Muscle of leg (tissue), 11 donors: Measurements from ENCODE around the gene MAT2A. TPM values are rescaled to one million over a fixed set of nuclear protein-coding genes. Genes with fewer than 3 reads are reported as not detected.
"Not testable (repeated sequence)": the region's sequence is repeated elsewhere in the genome, so short reads cannot be mapped to it uniquely, and the experiment has no call there.

Source experiments
- DNase-seq: peaks from one replicate; pipeline ENCODE4 v3.0.0; 2013
- H3K27ac ChIP-seq: one replicate; pipeline ENCODE4 v1.5.1; 2013; ENCODE audit warnings: mild to moderate bottlenecking, low read length, control low read depth
- H3K27me3 ChIP-seq: one replicate; pipeline ENCODE4 v1.6.1; 2013; ENCODE audit warnings: low read length; ENCODE audit not compliant: control insufficient read depth, insufficient read depth
- H3K36me3 ChIP-seq: one replicate; pipeline ENCODE4 v1.6.1; 2013; ENCODE audit warnings: low read length; ENCODE audit not compliant: control insufficient read depth, insufficient read depth
- H3K4me1 ChIP-seq: one replicate; pipeline ENCODE4 v1.6.1; 2013; ENCODE audit warnings: low read length; ENCODE audit not compliant: control insufficient read depth, insufficient read depth
- H3K4me3 ChIP-seq: one replicate; pipeline ENCODE4 v1.5.1; 2013; ENCODE audit warnings: low read length, control low read depth
- H3K9me3 ChIP-seq: replicated peaks from 2 replicates; pipeline ENCODE4 v1.6.1; 2013; ENCODE audit warnings: low read depth, low read length; ENCODE audit not compliant: control insufficient read depth
- WGBS: methylation state at CpG from one replicate; pipeline ENCODE4 v1.1.5; 2013; ENCODE audit warnings: missing lambda C conversion rate; ENCODE audit not compliant: insufficient coverage; 5-methylcytosine and 5-hydroxymethylcytosine counted together
- polyA plus RNA-seq, 8 donors: library from polyadenylated mRNA; unstranded; fragments of 120-200 nt; gene quantifications; one replicate each; pipeline versions ENCODE4 v1.2.1 to v1.2.3, GENCODE V29; 2013; ENCODE audit warnings: inconsistent platforms in 1 of 8, low replicate concordance in 1 of 8; ENCODE audit not compliant: insufficient read length in 8 of 8, insufficient read depth in 1 of 8
- total RNA-seq: library from RNA; stranded (reverse); fragments of 120-200 nt; gene quantifications from one replicate; pipeline ENCODE4 v1.2.4, GENCODE V29; 2013

MAT2A gene
- total and polyA plus RNA-seq, 9 donors: 71.5 to 240 (median 179) TPM

DNA sequence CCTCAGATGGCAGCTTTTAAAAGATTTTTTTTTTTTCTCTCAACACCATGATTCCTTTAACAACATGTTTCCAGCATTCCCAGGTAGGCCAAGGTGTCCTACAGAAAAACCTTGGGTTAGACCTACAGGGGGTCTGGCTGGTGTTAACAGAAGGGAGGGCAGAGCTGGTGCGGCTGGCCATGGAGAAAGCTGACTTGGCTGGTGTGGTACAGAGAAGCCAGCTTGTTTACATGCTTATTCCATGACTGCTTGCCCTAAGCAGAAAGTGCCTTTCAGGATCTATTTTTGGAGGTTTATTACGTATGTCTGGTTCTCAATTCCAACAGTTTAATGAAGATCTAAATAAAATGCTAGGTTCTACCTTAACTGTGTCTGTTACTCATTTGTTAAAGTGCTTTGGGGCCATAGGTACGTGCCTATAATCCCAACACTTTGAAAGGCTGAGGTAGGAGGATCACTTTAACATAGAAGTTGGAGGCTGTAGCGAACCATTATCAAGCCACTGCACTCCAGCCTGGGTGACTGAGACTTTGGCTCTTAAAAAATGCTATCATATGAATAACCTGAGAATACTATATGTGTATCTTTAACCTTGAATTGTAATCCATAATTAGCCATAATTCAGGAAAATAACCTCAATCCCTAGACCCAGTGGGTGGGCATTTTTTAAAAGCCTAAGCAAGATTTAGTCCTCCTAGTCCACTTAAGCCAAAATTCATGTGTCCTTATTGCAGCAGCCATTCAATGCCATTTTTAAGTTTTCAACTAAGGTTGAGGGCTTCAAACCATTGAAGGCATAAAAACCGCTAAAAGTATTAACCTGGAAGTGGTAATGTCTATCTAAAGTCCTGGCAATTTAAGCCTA is 6.2 kb downstream of the MAT2A start:
- H3K9me3 ChIP-seq, H3K27me3 ChIP-seq, DNase-seq, H3K4me3 ChIP-seq, H3K27ac ChIP-seq: not testable (repeated sequence)
- peaks cover 85% of the 10 kb centered on the region for H3K36me3 ChIP-seq
- WGBS: no CpG with 5 or more reads among the region's 5 CpGs
- peaks cover 10% of the 10 kb centered on the region for H3K4me1 ChIP-seq

DNA sequence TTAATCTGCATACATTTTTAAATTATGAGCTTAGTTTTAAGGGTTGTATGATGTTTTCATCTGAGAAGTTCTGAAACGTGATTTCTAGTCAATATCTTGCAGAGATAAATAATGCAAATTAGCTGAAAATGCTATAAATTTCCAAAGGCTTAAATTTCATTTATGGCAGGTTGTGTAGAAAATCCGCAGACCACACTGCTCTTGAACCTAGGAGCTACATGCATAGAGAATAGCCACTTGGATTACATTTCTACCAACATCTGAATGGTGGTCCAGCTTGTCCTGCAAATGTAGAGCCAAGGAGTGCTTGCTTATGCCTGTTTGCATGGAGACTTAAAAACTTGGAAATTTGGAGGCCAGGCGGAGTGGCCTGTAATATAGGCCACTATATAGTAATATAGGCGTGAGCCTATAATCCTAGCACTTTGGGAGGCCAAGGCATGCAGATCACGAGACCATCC is 6.8 kb downstream of the MAT2A start:
- no peaks in the 10 kb centered on the region for H3K27me3 ChIP-seq
- peaks cover 87% of the 10 kb centered on the region for H3K36me3 ChIP-seq
- H3K9me3 ChIP-seq: no peaks in the 10 kb centered on the region
- H3K4me1 ChIP-seq: peaks cover 10% of the 10 kb centered on the region
- no CpG with 5 or more reads among the region's 5 CpGs for WGBS
- H3K4me3 ChIP-seq: no peak overlapping the region
- no peak overlapping the region for H3K27ac ChIP-seq
- DNase-seq: no peak

DNA sequence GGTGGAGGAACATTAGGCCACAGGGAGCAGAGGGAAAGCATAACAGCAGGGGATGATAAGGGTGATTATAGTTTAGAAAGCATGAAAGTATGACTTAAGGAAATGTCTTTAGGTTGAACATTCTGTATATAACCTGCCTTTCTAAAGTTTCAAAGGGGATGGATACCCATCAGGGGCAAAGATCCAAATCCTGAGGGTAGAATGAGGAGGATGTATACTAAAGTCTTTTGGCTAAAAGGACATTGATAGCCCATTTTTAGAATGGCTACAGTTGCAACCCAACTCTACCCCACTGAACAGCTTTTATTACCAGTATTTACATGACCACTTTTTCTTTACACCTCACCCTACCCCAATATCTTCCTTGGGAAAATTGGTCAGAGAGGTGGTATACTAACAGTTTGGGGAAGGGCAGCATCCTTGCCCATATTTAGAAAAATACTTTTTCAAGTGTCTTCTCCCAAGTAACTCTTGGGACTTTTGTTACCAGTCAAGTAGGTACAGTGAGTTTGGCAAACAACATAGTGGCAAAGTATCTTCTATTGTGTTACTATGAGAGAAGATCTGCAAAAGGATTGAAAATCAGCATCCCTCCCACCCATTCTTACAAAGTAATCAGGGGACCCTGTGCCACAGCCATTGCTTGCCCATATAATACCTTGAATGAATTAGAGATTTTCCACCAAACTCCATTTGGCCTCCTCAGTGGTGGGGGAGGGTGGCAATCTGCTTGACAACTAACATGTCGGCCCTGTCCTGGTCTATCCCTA is 8.3 kb downstream of the MAT2A start:
- Histone ChIP-seq H3K4me3 (no peak overlapping the region), H3K36me3 (peaks cover 87% of the 10 kb centered on the region), H3K4me1 (peaks cover 9% of the 10 kb centered on the region), H3K27me3 (no peaks in the 10 kb centered on the region), H3K9me3 (no peaks in the 10 kb centered on the region), H3K27ac (no peak overlapping the region)
- no peak for DNase-seq
- no CpG with 5 or more reads among the region's 1 CpG for WGBS

DNA sequence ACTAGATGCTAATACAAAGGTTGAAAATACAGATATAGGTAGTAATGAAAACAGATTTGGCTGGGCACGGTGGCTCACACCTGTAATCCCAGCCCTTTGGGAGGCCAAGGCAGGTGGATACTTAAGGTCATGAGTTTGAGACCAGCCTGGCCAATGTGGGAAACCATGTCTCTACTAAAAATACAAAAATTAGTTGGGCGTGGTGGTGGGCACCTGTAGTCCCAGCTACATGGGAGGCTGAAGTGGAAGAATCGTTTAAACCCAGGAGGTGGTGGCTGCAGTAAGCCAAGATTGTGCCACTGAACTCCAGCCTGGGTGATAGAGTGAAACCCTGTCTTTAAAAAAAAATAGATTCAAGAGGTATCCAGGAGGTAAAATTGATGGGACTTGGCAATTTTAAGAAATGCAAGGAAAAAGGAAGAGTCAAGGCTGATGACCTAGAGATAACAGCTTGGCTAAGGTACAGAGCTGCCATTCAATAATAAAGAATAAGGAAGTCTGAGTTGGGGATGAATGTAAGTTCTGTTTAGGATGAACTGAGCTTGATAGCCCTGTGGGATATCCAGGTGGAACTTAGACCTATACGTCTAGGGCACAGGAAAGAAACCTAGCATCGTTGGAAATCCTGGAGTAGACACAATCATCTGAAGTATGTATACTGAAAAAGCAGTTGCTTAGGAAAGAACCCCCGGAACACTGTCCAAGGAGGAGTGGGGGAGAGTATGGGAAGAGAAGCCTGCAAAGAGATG is 9.1 kb downstream of the MAT2A start:
- Histone ChIP-seq H3K4me1 (peaks cover 6% of the 10 kb centered on the region), H3K27me3 (no peaks in the 10 kb centered on the region), H3K36me3 (peaks cover 88% of the 10 kb centered on the region), H3K4me3 (no peak overlapping the region), H3K9me3 (no peaks in the 10 kb centered on the region), H3K27ac (no peak overlapping the region)
- WGBS: 54% methylated on average over 4 of the region's 6 CpGs
- no peak for DNase-seq

DNA sequence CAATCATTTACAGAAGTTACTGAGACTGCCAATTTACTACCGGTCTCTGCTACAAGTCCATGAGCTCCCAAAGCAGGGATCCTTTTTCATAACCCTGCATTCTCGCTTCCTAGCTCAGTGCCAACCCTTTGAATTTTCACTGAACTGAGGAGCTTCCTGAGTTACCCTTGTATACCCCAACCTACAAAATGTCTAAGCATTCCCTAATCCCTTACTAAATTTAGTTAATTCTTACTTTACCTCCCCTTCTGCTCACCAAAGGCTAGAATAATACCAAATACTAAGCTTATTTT is 9.6 kb downstream of the MAT2A start:
- DNase-seq: no peak
- H3K4me3 ChIP-seq: no peak overlapping the region
- H3K36me3 ChIP-seq: peaks cover 87% of the 10 kb centered on the region
- H3K4me1 ChIP-seq: peaks cover 6% of the 10 kb centered on the region
- H3K27ac ChIP-seq: no peak overlapping the region
- no peaks in the 10 kb centered on the region for H3K27me3 ChIP-seq
- H3K9me3 ChIP-seq: no peaks in the 10 kb centered on the region
- WGBS: 45% methylated on average over 2 of the region's 2 CpGs

DNA sequence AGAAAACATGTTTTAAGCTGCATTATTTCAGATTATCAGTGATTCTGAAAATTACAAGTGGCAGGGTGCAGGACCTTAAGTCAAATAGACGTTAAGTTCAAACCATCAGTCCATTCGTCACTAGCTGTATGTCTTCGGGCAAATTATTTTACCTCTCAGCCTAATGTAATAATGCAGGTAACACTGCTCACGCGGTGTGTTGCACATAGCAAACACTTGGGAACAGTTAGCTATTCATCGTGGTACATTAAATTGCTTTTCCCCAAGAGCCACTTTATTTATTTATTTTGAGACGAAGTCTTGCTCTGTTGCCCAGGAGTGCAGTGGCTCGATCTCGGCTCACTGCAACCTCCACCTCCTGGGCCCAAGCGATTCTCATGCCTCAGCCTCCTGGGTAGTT is 10.1 kb downstream of the MAT2A start:
- H3K27ac ChIP-seq: no peak overlapping the region
- no peaks in the 10 kb centered on the region for H3K27me3 ChIP-seq
- DNase-seq: no peak
- H3K4me1 ChIP-seq: peaks cover 6% of the 10 kb centered on the region
- H3K4me3 ChIP-seq: no peak overlapping the region
- 87% methylated on average over 6 of the region's 10 CpGs for WGBS
- no peaks in the 10 kb centered on the region for H3K9me3 ChIP-seq
- H3K36me3 ChIP-seq: peaks cover 87% of the 10 kb centered on the region

DNA sequence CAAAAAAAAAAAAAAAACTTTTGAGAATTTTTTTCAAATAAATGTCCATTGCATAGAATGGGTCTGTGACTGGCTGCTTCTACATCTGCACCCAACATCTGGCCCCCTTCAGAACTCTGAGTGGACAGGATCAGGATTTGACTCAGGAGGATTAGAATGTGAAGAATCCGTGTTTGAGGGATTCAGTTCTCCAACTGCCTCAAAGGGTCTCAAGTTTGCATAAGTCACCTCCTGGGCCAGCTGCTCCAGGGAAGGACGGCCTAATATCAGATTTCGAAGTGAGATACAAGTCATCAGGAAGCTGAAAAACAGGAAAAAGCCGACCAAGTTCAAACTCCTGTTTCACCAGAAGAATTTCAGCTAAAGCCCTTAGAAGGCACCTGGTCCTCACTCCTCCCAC is 10.9 kb downstream of the MAT2A start:
- Histone ChIP-seq H3K27ac (peak overlapping the region; percentile 20), H3K4me3 (no peak overlapping the region), H3K36me3 (peaks cover 87% of the 10 kb centered on the region), H3K9me3 (no peaks in the 10 kb centered on the region), H3K27me3 (no peaks in the 10 kb centered on the region), H3K4me1 (peaks cover 6% of the 10 kb centered on the region)
- 24% methylated on average over 4 of the region's 4 CpGs for WGBS
- DNase-seq: no peak

DNA sequence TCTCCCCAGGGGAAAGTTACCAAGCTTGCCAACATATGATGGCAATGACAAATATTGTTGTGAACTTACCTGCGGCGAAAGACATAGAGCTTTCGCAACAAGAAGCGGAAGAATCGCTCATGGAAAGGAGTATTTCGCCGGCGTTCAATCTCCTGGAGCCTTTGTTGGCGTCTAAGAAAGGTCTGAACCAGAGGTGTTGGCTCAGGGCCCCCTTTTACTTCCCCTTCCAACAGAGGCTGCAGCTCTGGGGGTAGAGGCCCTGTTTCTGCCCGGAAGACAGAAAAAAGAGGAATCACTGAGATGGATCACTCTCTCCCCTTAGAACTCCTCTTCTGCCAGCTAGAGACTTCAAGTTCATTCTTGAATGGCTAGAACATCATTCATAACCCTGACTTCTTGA is 11.5 kb downstream of the MAT2A start:
- no peak for DNase-seq
- WGBS: 79% methylated on average over 9 of the region's 10 CpGs

DNA sequence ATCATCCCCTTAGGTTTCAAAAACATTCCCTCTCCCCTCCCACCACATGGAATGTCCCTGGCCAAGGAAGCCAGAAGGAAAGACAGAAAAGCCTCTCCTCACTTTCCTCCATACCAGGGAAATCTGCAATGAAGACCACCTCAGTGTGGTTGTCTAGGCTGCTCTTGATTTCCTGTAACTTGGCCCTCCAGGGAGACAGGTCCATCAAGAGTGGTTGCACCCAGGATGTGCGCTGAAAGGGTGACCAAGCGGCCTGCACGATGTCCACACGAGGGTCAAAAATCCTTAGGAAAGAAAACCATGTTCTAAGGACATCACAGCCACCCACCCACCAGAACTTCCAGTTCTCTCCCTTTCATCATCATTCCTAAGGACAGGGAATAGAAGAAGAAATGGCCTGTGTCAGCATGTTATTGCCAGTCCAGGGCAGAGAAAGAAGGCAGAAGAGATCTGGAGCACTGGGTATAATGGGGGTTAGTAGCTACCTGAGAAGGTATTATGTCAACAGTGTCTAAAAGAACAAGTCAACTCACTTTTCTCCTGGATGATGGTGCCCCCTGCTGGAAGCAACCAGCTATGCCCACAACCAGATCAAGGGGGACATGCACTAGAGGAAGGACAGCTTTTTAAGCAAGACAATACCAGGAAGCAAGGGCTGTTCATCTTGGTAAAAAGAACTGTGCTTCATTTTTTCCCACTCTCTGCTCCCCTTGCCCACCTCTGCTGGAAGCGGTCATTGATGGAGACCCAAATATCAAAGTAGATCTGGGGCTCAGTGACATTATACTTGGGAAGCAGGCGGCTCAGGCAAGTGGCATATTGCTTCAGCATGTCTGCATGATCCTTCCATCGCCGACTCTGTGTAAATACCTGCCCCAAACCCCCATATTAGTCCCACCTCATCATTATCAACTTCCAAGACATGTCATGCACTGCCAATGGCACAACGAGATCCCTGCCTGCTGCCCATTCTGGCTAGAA is 13.0 kb downstream of the MAT2A start:
- Histone ChIP-seq H3K27ac (no peak overlapping the region), H3K4me3 (no peak overlapping the region), H3K9me3 (no peaks in the 10 kb centered on the region), H3K36me3 (peaks cover 82% of the 10 kb centered on the region), H3K27me3 (no peaks in the 10 kb centered on the region), H3K4me1 (peaks cover 6% of the 10 kb centered on the region)
- peak; percentile 84 for DNase-seq
- 67% methylated on average over 4 of the region's 9 CpGs for WGBS

More for the DNA sequence above, 11.5 kb downstream of the MAT2A start:
- Histone ChIP-seq H3K4me3 (no peak overlapping the region), H3K36me3 (peaks cover 87% of the 10 kb centered on the region), H3K4me1 (peaks cover 6% of the 10 kb centered on the region), H3K27me3 (no peaks in the 10 kb centered on the region), H3K9me3 (no peaks in the 10 kb centered on the region), H3K27ac (no peak overlapping the region)
